Measurements from ENCODE around the gene NBEAL2. TPM values are rescaled to one million over a fixed set of nuclear protein-coding genes. Genes with fewer than 3 reads are reported as not detected.

The NBEAL2 gene
- total RNA-seq, 6 experiments from 2014 or later, result 8.9 to 11.7 (median 10.8) TPM

- Histone ChIP-seq H3K27me3 (no peaks in the 10 kb centered on the region), H3K4me3 (no peak overlapping the region), H3K9me3 (no peaks in the 10 kb centered on the region), H3K27ac (no peak overlapping the region), H3K4me1 (peaks cover 0 to 5% (median 2%) of the 10 kb centered on the region in 4 donors), H3K36me3 (no peaks in the 10 kb centered on the region)
- TF ChIP-seq CTCF (IDR thresholded peaks at IDR 0.05) (no peak), POLR2A (IDR thresholded peaks at IDR 0.05) (no peak)
- WGBS (ENCODE audit: insufficient coverage, low coverage, low lambda C conversion rate, missing lambda C conversion rate), result no CpG with 5 or more reads among the region's 16 CpGs
- intact Hi-C loops (cut with DNase I), result no loop called here
- ATAC-seq, result no peak
- peak in 2 of 3 donors; percentile 23 to 46 for DNase-seq
Measured at GRCh38 chr3:47007482-47008233, 28.2 kb downstream of the NBEAL2 start.

GRCh38 chr3:47008234-47008796, 28.8 kb downstream of the NBEAL2 start:
- intact Hi-C loops (cut with DNase I), result no loop called here
- no peak overlapping the region for H3K27ac ChIP-seq
- H3K9me3 ChIP-seq, result no peaks in the 10 kb centered on the region
- no peak overlapping the region for H3K4me3 ChIP-seq
- no peak for ATAC-seq
- TF ChIP-seq POLR2A (IDR thresholded peaks at IDR 0.05) (no peak), CTCF (IDR thresholded peaks at IDR 0.05) (no peak)
- peak in 1 of 3 donors; percentile 15 for DNase-seq
- no peaks in the 10 kb centered on the region for H3K36me3 ChIP-seq
- peaks cover 0 to 5% (median 2%) of the 10 kb centered on the region in 4 donors for H3K4me1 ChIP-seq
- WGBS (ENCODE audit: insufficient coverage, low coverage, low lambda C conversion rate, missing lambda C conversion rate), result 89% methylated on average over 3 of the region's 13 CpGs
- H3K27me3 ChIP-seq, result no peaks in the 10 kb centered on the region

GRCh38 chr3:47008851-47009224, 29.4 kb downstream of the NBEAL2 start:
- DNase-seq (no peak), ATAC-seq (no peak)
- WGBS (ENCODE audit: insufficient coverage, low coverage, low lambda C conversion rate, missing lambda C conversion rate), result 92% methylated on average over 5 of the region's 23 CpGs
- Histone ChIP-seq H3K27me3 (no peaks in the 10 kb centered on the region), H3K4me3 (peak overlapping the region; percentile 44 to 62 (median 60)), H3K9me3 (no peaks in the 10 kb centered on the region), H3K4me1 (peaks cover 0 to 5% (median 2%) of the 10 kb centered on the region in 4 donors), H3K36me3 (no peaks in the 10 kb centered on the region), H3K27ac (no peak overlapping the region)
- TF ChIP-seq CTCF (IDR thresholded peaks at IDR 0.05) (no peak), POLR2A (IDR thresholded peaks at IDR 0.05) (no peak)
- intact Hi-C loops (cut with DNase I), result no loop called here

GRCh38 chr3:47009225-47010110, 30.0 kb downstream of the NBEAL2 start:
- H3K27ac ChIP-seq, result peak overlapping the region; percentile 40 to 55 (median 42)
- peak; percentile 89 to 93 (median 92) for DNase-seq
- TF ChIP-seq CTCF (IDR thresholded peaks at IDR 0.05) (no peak), POLR2A (IDR thresholded peaks at IDR 0.05) (peak; percentile 49)
- WGBS (ENCODE audit: insufficient coverage, low coverage, low lambda C conversion rate, missing lambda C conversion rate), result 44% methylated on average over 13 of the region's 85 CpGs
- H3K4me3 ChIP-seq, result peak overlapping the region; percentile 44 to 62 (median 60)
- intact Hi-C loops (cut with DNase I), result no loop called here
- H3K4me1 ChIP-seq, result peaks cover 0 to 5% (median 2%) of the 10 kb centered on the region in 4 donors
- H3K27me3 ChIP-seq, result no peaks in the 10 kb centered on the region
- H3K9me3 ChIP-seq, result no peaks in the 10 kb centered on the region
- peak; percentile 91 to 96 (median 94) for ATAC-seq
- no peaks in the 10 kb centered on the region for H3K36me3 ChIP-seq

Data from right lobe of liver (tissue), 6 donors.